GM10266 (cell line): ENCODE measurements around the gene ADAMTS3.

Source experiments
- DNase-seq: peaks from one replicate; pipeline ENCODE4 v3.0.0; 2012; ENCODE audit errors: extremely low spot score
- TF ChIP-seq, protein P1 (sequence below): IDR thresholded peaks from 2 replicates; pipeline ENCODE4 v1.5.1; 2012; ENCODE audit warnings: mild to moderate bottlenecking, low read depth; ENCODE audit not compliant: control insufficient read depth, insufficient read depth; ENCODE audit errors: missing control alignments

ADAMTS3 gene

DNA sequence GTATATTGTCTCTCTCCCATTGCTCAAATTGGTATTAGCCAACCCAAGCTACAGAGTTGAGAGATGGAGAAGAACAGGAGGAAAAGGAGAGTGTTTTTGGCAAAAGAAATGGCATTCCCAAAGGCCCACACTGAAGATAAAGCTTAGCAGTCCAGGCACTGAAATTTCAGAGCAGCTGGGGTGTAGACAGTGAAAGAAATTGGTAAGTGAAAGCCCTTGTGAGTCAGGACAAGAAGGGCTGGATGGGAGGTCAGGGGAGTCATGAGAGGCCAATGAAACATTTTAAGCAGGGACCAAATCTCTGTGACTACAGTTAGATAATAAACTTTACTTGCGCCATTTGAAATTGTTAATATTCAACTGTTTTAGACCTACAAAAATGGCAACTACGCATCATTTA is 177.7 kb downstream of the ADAMTS3 start:
- TF ChIP-seq, protein P1, sequence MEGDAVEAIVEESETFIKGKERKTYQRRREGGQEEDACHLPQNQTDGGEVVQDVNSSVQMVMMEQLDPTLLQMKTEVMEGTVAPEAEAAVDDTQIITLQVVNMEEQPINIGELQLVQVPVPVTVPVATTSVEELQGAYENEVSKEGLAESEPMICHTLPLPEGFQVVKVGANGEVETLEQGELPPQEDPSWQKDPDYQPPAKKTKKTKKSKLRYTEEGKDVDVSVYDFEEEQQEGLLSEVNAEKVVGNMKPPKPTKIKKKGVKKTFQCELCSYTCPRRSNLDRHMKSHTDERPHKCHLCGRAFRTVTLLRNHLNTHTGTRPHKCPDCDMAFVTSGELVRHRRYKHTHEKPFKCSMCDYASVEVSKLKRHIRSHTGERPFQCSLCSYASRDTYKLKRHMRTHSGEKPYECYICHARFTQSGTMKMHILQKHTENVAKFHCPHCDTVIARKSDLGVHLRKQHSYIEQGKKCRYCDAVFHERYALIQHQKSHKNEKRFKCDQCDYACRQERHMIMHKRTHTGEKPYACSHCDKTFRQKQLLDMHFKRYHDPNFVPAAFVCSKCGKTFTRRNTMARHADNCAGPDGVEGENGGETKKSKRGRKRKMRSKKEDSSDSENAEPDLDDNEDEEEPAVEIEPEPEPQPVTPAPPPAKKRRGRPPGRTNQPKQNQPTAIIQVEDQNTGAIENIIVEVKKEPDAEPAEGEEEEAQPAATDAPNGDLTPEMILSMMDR = no peak
- no peak for DNase-seq

DNA sequence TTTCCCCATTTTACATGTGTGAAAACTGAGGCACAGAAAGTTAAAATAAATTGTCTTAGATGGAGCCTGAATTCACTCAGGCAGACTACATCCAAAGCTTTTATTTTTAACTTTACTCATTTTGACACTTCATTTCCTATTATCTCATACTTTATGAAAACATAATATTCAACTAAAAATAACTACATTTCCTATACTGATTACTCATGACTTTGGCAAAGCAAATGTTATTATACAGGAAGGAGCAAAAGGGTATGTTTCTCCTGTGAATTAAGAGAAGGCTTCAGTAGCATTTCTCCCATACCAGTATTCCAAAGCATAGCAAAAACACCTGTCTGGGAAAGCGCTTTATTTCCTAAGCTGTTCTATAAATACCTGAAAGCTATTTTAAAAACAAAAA is 178.6 kb downstream of the ADAMTS3 start:
- TF ChIP-seq, protein P1 = no peak
- no peak for DNase-seq

DNA sequence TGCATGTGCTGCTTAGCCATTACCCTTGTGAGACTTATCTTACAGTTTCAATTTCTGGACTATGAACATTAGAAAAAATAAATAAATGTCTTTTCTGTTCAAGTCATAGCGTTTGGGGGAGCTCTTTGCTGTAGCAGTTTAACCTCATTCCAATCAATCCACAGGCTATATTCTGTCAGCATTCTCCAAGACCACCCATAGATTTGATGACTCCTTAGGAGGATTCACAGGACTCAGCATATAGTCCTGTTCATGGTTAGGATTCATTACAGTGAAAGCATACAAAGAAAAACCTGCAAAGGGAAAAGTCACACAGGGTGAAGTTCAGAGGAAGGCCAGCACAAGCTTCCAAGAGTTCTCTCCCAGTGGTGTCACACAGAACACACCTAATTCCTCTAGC is 180.5 kb downstream of the ADAMTS3 start:
- no peak for DNase-seq
- TF ChIP-seq, protein P1 = no peak

DNA sequence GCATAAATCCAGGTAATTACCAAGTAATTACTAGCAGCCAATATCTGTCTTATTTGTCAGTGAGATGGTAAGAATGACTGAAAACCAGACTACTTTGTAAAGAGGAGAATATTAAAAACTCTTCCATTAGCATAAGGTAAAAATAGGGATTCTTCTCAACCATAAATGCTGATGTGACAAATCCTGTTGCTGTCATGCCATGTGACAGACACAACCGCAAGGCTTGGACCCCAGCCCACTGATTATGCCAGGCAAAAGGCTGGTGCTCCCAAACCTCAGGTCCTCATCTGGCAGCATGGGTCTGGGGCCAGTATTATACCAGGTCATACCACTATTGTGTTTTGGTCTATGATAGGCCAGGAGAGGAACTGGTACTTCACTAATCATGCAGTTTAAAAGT is 181.1 kb downstream of the ADAMTS3 start:
- TF ChIP-seq, protein P1 = no peak

DNA sequence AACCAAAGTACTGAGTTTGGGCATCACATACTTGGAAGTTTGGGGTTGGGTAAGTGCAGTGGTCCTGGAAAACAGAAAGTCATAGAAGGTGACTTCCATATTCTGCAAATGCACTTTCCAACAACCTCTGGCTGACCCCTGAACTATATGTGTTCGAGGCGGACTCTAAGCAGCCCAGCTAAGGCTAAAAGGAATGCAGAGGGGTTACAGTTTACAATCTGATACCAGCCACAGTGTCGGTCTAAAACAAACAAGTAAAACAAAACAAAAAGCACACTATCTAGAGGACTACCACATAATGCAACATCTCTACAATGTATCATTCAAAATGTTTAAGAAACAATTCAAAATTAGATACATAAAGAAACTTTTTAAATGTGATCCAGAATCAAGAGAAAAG is 185.6 kb downstream of the ADAMTS3 start:
- TF ChIP-seq, protein P1 = no peak
- DNase-seq = no peak

More for the DNA sequence above, 181.1 kb downstream of the ADAMTS3 start:
- no peak for DNase-seq

DNA sequence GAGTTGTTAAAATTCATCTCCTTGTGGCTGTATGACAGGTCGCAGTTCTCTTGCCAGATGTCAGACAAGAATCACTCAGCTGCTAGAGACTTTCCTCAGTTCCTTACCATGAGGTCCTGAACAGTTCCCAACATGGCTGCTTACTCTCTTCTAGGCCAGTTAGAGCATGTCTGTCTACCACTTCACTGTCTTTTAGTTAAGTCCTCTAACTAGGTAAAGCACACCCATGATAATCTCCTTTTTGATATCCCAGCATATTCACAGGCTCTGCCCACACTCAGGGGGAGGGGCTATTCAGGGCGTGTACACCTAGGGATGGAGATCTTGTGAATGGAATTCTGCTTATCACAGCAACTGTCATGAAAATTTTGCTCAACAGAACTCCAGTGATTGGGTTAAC is 190.1 kb downstream of the ADAMTS3 start:
- no peak for DNase-seq
- TF ChIP-seq, protein P1 = no peak

DNA sequence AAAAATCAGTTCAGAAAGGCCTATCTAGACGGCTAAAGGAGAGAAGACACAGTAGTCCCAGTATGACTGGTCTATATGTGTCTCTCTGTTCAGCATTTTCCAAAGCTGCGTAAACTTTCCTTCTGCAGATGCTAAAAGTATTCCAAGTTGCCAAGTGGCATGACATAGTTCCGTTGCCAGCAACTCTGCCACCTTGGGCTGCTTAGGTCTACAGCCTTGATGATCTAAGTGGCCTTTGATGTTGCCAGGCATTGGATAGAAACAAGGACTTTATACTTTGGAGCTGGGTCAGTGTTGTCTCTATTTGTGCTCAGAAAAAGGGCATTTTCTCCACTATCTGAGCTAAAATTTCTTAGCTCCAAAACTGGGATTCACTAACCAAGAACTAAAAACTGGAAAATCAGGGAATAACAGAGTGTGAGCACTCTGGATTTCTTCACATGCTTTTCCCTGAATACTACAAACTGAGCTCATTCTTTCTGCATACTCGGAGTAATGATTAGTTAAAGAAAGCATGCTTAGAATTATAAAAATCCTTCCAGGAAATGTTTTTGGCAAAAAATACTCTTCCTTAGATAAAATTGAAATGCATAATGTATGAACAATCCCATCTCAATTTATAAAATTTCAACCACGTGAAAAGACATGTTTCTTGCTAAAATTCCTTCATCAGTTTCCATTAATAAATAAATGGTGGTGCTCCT is 191.4 kb downstream of the ADAMTS3 start:
- TF ChIP-seq, protein P1 = no peak

More for the DNA sequence above, 191.4 kb downstream of the ADAMTS3 start:
- DNase-seq = no peak
